GM12878 (cell line): Measurements from ENCODE around the gene ARID4B. TPM values are rescaled to one million over a fixed set of nuclear protein-coding genes. Genes with fewer than 3 reads are reported as not detected.
A peak's percentile ranks its signal among the peaks of the same experiment; 100 is the strongest.

ENCODE experiments used
- CBX5 ChIP-seq: sonication (generic); IDR thresholded peaks from 2 replicates; pipeline ENCODE4 v1.6.1; 2016; ENCODE audit warnings: low read depth, moderate library complexity, mild to moderate bottlenecking, inconsistent platforms
- ETV6 ChIP-seq, 2 experiments: fragments of 450-650 bp in 1 of 2; IDR thresholded peaks in 1 of 2; conservative IDR thresholded peaks in 1 of 2; 2 replicates each; pipeline ENCODE4 v1.6.1; 2014; ENCODE audit warnings: antibody characterized with exemption in 1 of 2, borderline replicate concordance in 1 of 2, low read depth in 1 of 2, mild to moderate bottlenecking in 1 of 2, moderate library complexity in 1 of 2
- IKZF1 ChIP-seq: fragments of 450-650 bp; conservative IDR thresholded peaks from 2 replicates; pipeline ENCODE4 v1.6.1; 2017; ENCODE audit warnings: antibody characterized with exemption, mild to moderate bottlenecking
- IRF4 ChIP-seq: IDR thresholded peaks from 2 replicates; pipeline ENCODE4 v1.6.1; 2011; ENCODE audit warnings: low read depth, low read length
- IRF5 ChIP-seq: fragments of 450-650 bp; IDR thresholded peaks from 2 replicates; pipeline ENCODE4 v1.6.1; 2017; ENCODE audit warnings: borderline replicate concordance
- MTA2 ChIP-seq: fragments of 450-650 bp; IDR thresholded peaks from 2 replicates; pipeline ENCODE4 v1.6.1; 2016; ENCODE audit warnings: low read depth, mild to moderate bottlenecking, moderate library complexity
- NFYB ChIP-seq: IDR thresholded peaks from 2 replicates; pipeline ENCODE4 v1.6.1; 2011; ENCODE audit warnings: low read depth, mild to moderate bottlenecking, low read length, improper control_type of control experiment, moderate library complexity; ENCODE audit not compliant: insufficient read depth
- NKRF ChIP-seq: fragments of 450-650 bp; conservative IDR thresholded peaks from 2 replicates; pipeline ENCODE4 v1.6.1; 2017; ENCODE audit warnings: mild to moderate bottlenecking, moderate library complexity
- PAX8 ChIP-seq: fragments of 450-650 bp; IDR thresholded peaks from 2 replicates; pipeline ENCODE4 v1.6.1; 2017; ENCODE audit warnings: mild to moderate bottlenecking, moderate library complexity
- RAD21 ChIP-seq: IDR thresholded peaks from 2 replicates; pipeline ENCODE4 v1.6.1; 2011; ENCODE audit warnings: mild to moderate bottlenecking, low read depth, low read length, moderate library complexity; ENCODE audit not compliant: insufficient read depth
- RCOR1 ChIP-seq: conservative IDR thresholded peaks from 2 replicates; pipeline ENCODE4 v1.6.1; 2012; ENCODE audit warnings: low read depth, low read length, improper control_type of control experiment
- RUNX3 ChIP-seq: IDR thresholded peaks from 2 replicates; pipeline ENCODE4 v1.6.1; 2012; ENCODE audit warnings: low read length, inconsistent platforms
- SMAD5 ChIP-seq: IDR thresholded peaks from 2 replicates; pipeline ENCODE4 v1.6.1; 2016; ENCODE audit warnings: antibody characterized with exemption, low read depth
- SPI1 ChIP-seq: IDR thresholded peaks from 2 replicates; pipeline ENCODE4 v1.6.1; 2011; ENCODE audit warnings: low read depth, mild to moderate bottlenecking, low read length, moderate library complexity, borderline replicate concordance; ENCODE audit not compliant: insufficient read depth
- ZNF207 ChIP-seq: fragments of 450-650 bp; IDR thresholded peaks from 2 replicates; pipeline ENCODE4 v1.6.1; 2014; ENCODE audit warnings: antibody characterized with exemption, mild to moderate bottlenecking, borderline replicate concordance
- ZNF24 ChIP-seq: fragments of 450-650 bp; IDR thresholded peaks from 2 replicates; pipeline ENCODE4 v1.6.1; 2017; ENCODE audit warnings: antibody characterized with exemption, mild to moderate bottlenecking
- polyA plus RNA-seq, 11 experiments: library from polyadenylated mRNA; depleted of rRNA in 4 of 11; unstranded in 6 of 11; stranded (reverse) in 5 of 11; fragments of >200 nt; fragmentation: Nextera tagmentation in 4 of 11; fragmentation: Illumina TruSeq in 1 of 11; extraction: Ambion mirVana in 4 of 11; extraction: Trizol in 1 of 11; gene quantifications; 1 replicate in 1 of 11; 2 replicates in 10 of 11; pipeline versions ENCODE4 v1.2.1 to v1.2.3, GENCODE V29; 2011 to 2016; ENCODE audit warnings: inconsistent platforms in 2 of 11, missing spikeins in 2 of 11, low read depth in 1 of 11
- total RNA-seq, 4 experiments: library from RNA; depleted of rRNA in 3 of 4; stranded (reverse); fragments of >200 nt in 3 of 4; fragmentation: Illumina TruSeq in 1 of 4; extraction: Trizol in 1 of 4; gene quantifications; 2 replicates each; pipeline versions ENCODE4 v1.2.1 to v1.2.3, GENCODE V29; 2013 to 2021
- TF ChIP-seq, protein P1 (sequence below): fragments of 450-650 bp; formaldehyde crosslinking; IDR thresholded peaks from 2 replicates; pipeline ENCODE4 v1.4.0; 2022; ENCODE audit warnings: mild to moderate bottlenecking, moderate library complexity

Gene ARID4B
- total and polyA plus RNA-seq, 10 of the 15 experiments (the other 5 are each of a cell fraction or from before 2014, with no cell fraction given), result 13.6 to 39.1 (median 28.0) TPM

DNA sequence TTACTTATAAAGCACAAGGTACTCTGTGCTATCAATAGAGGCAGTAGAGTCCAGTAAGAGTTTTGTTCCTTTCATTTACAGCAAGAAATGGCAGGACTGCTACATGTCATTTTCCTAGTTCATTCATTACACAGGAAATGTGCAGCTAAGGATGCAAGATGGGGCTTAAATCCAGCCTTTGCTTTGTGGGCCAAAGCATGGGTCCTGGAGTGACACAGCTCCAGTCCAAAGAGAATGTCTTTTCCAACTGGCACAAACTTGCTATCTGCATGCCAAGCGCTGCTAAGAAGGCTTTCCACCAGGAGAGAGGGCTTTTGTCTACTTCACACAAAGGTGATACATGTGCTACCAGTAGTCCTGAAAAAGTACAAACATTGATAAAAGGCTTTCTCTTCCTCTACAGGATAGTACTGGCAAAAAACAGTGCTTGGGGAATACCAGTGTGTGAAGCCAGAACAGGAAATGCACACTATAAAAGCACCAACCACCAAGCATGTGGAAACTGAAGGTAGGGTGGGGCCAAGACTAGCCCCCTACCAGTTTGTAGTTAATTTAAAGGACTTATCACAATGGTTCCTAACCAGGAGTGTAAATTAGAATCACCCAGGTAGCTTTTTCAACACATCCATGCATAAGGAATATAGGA, 68.7 kb downstream of the ARID4B start (continued):
- TF ChIP-seq ZNF24 (no peak), RAD21 (peak; percentile 28; the same call in 1 of the 2 replicates), IKZF1 (peak; percentile 71), PAX8 (no peak), RUNX3 (peak; percentile 56; the same call in 1 of the 2 replicates), SPI1 (0 out of 2 replicates have a peak, but pooled peaks have one; percentile 35), ETV6 (conservative IDR thresholded peaks at IDR 0.05 in 1 of 2, IDR thresholded peaks at IDR 0.05 in 1 of 2; ENCODE audit: borderline replicate concordance in 1 of 2, low read depth in 1 of 2) (peak in 1 of 2 experiments; percentile 18; a peak in 1 of 4 replicates), IRF4 (no peak), NKRF (no peak), NFYB (no peak), MTA2 (no peak), IRF5 (no peak), ZNF207 (no peak), RCOR1 (no peak), SMAD5 (no peak), CBX5 (no peak)
- TF ChIP-seq, protein P1, sequence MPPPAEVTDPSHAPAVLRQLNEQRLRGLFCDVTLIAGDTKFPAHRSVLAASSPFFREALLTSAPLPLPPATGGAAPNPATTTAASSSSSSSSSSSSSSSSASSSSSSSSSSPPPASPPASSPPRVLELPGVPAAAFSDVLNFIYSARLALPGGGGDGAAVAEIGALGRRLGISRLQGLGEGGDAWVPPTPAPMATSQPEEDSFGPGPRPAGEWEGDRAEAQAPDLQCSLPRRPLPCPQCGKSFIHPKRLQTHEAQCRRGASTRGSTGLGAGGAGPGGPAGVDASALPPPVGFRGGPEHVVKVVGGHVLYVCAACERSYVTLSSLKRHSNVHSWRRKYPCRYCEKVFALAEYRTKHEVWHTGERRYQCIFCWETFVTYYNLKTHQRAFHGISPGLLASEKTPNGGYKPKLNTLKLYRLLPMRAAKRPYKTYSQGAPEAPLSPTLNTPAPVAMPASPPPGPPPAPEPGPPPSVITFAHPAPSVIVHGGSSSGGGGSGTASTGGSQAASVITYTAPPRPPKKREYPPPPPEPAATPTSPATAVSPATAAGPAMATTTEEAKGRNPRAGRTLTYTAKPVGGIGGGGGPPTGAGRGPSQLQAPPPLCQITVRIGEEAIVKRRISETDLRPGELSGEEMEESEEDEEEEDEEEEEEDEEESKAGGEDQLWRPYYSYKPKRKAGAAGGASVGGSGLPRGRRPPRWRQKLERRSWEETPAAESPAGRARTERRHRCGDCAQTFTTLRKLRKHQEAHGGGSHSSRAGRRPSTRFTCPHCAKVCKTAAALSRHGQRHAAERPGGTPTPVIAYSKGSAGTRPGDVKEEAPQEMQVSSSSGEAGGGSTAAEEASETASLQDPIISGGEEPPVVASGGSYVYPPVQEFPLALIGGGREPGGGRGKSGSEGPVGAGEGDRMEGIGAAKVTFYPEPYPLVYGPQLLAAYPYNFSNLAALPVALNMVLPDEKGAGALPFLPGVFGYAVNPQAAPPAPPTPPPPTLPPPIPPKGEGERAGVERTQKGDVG (CRISPR knock-in tag), result no peak
